ENCODE data around the gene PTPMT1. TPM values are rescaled to one million over a fixed set of nuclear protein-coding genes. Genes with fewer than 3 reads are reported as not detected.

Gene PTPMT1
- total RNA-seq, 1 donor from 2014 or later: 68.5 TPM

DNA sequence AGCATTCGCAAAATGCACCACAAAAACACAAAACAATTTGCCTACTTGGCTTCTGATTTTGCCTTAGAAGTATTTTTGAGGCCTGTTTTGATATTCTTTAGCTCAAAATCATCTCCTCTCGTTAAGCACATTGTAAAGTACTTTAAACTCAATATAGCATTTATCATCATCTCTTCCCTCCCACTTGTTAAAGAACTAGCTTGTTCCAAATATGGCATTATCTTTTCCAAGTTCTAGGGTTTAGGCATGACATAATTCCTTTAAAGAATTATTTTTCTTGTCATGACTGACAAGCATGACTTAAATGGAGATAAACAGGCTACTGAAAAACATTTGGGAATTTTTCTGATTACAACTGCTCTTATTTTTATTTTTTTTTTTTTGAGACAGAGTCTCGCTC is 33.7 kb upstream of the PTPMT1 start:
- Histone ChIP-seq H3K27me3 (no peaks in the 10 kb centered on the region), H3K36me3 (no peaks in the 10 kb centered on the region), H3K4me3 (no peak overlapping the region), H3K27ac (no peak overlapping the region), H3K9me3 (no peaks in the 10 kb centered on the region), H3K4me1 (peaks cover 67% of the 10 kb centered on the region)
- TF ChIP-seq POLR2A (IDR thresholded peaks at IDR 0.05): no peak
- no peak for TF ChIP-seq POLR2AphosphoS5 (IDR thresholded peaks at IDR 0.05; ENCODE audit: insufficient read depth in 1 of 2, low read depth in 1 of 2)
- no peak for TF ChIP-seq CTCF (IDR thresholded peaks at IDR 0.05)
- DNase-seq (ENCODE audit: extremely low spot score in 2 of 2): no peak
- intact Hi-C loops (cut with DNase I): no loop called here

DNA sequence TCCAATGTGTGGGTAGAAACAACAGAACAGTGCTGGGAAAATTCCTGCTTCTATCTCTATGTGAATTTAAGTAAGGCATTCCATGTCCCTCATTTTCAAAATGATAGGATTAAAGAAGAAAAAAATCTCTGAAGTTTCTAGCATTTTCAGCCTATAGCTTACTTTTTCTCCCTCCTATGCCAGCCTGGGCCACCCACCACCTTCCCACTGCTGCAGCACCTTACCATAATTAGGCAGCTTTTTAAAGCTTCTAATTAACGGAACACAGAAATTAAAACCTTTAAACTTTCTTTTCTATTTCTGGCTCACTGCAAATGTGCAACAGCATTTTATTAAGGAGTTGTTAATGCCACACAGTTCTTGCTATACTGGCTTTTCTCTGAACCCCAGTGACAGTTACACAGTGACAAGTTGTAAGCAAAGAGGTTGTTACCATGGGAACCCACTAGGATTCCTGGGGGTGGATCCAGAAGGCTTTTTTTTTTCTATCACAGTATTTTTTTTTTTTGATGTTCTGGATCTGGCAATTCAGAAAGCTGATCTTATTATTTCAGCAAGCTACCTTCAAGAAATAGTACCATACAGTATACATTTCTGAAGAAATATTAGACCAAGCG is 32.7 kb upstream of the PTPMT1 start:
- TF ChIP-seq CTCF (IDR thresholded peaks at IDR 0.05) (no peak), POLR2AphosphoS5 (IDR thresholded peaks at IDR 0.05; ENCODE audit: insufficient read depth in 1 of 2, low read depth in 1 of 2) (no peak), POLR2A (IDR thresholded peaks at IDR 0.05) (no peak)
- no peaks in the 10 kb centered on the region for H3K36me3 ChIP-seq
- intact Hi-C loops (cut with DNase I): no loop called here
- no peaks in the 10 kb centered on the region for H3K27me3 ChIP-seq
- H3K4me1 ChIP-seq: peaks cover 69% of the 10 kb centered on the region
- no peaks in the 10 kb centered on the region for H3K9me3 ChIP-seq
- DNase-seq (ENCODE audit: extremely low spot score in 2 of 2): no peak
- H3K27ac ChIP-seq: no peak overlapping the region
- no peak overlapping the region for H3K4me3 ChIP-seq

GRCh38 chr11:47533690-47534151 is 31.7 kb upstream of the PTPMT1 start:
- no peak for DNase-seq (ENCODE audit: extremely low spot score in 2 of 2)
- no peaks in the 10 kb centered on the region for H3K36me3 ChIP-seq
- H3K9me3 ChIP-seq: no peaks in the 10 kb centered on the region
- H3K4me3 ChIP-seq: no peak overlapping the region
- H3K27ac ChIP-seq: no peak overlapping the region
- peaks cover 77% of the 10 kb centered on the region for H3K4me1 ChIP-seq
- TF ChIP-seq POLR2A (IDR thresholded peaks at IDR 0.05) (no peak), CTCF (IDR thresholded peaks at IDR 0.05) (no peak), POLR2AphosphoS5 (IDR thresholded peaks at IDR 0.05; ENCODE audit: insufficient read depth in 1 of 2, low read depth in 1 of 2) (no peak)
- H3K27me3 ChIP-seq: no peaks in the 10 kb centered on the region
- intact Hi-C loops (cut with DNase I): no loop called here

GRCh38 chr11:47534704-47535251 is 30.6 kb upstream of the PTPMT1 start:
- no peaks in the 10 kb centered on the region for H3K9me3 ChIP-seq
- H3K4me1 ChIP-seq: peaks cover 87% of the 10 kb centered on the region
- intact Hi-C loops (cut with DNase I): no loop called here
- no peak for TF ChIP-seq POLR2AphosphoS5 (IDR thresholded peaks at IDR 0.05; ENCODE audit: insufficient read depth in 1 of 2, low read depth in 1 of 2)
- no peak for TF ChIP-seq POLR2A (IDR thresholded peaks at IDR 0.05)
- TF ChIP-seq CTCF (IDR thresholded peaks at IDR 0.05): no peak
- H3K27me3 ChIP-seq: no peaks in the 10 kb centered on the region
- H3K4me3 ChIP-seq: no peak overlapping the region
- DNase-seq (ENCODE audit: extremely low spot score in 2 of 2): no peak
- H3K27ac ChIP-seq: no peak overlapping the region
- no peaks in the 10 kb centered on the region for H3K36me3 ChIP-seq

DNA sequence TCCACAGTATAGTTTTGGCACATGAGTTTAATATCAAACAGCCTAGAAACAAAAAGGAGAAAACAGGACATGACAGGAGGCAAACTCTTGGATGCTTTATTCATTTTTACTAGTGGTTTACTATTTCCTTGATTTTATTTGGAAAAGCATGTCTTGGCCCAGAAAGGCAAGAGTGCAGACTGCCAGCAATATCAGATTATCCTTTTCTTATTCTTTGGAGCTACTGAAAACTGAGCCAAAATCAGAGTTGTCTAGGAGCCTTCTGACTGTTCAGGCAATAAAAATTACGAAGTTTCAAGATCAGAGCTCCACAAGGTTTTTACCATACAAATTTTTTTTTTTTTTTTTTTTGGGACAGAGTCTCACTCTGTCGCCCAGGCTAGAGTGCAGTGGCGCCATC is 28.5 kb upstream of the PTPMT1 start:
- Histone ChIP-seq H3K9me3 (no peaks in the 10 kb centered on the region), H3K27me3 (no peaks in the 10 kb centered on the region), H3K4me3 (no peak overlapping the region), H3K27ac (no peak overlapping the region), H3K36me3 (no peaks in the 10 kb centered on the region), H3K4me1 (peaks cover 84% of the 10 kb centered on the region)
- intact Hi-C loops (cut with DNase I): no loop called here
- TF ChIP-seq CTCF (IDR thresholded peaks at IDR 0.05) (no peak), POLR2A (IDR thresholded peaks at IDR 0.05) (no peak)
- DNase-seq (ENCODE audit: extremely low spot score in 2 of 2): no peak
